Caco-2 (cell line): ENCODE results near the gene MAPKAP1. TPM values are rescaled to one million over a fixed set of nuclear protein-coding genes. Genes with fewer than 3 reads are reported as not detected.
A peak's percentile ranks its signal among the peaks of the same experiment; 100 is the strongest.
"Not testable (repeated sequence)": the region's sequence is repeated elsewhere in the genome, so short reads cannot be mapped to it uniquely, and the experiment has no call there.

Experiments
- BruUV-seq: library from RNA; stranded (reverse); fragments of 400-500 nt; replicated peaks from 2 replicates; lab custom pipeline; 2021; lab: Mats Ljungman, UMichigan
- CTCF ChIA-PET: fragments of 300-600 bp; sonication (Branson Sonifier 250); formaldehyde crosslinking; loops from one replicate; lab custom pipeline; 2022; ENCODE audit warnings: antibody characterized with exemption; lab: Charles Lee
- POLR2A ChIA-PET: fragments of 300-600 bp; sonication (Branson Sonifier 250); formaldehyde crosslinking; loops from one replicate; lab custom pipeline; 2022; ENCODE audit warnings: antibody characterized with exemption; lab: Charles Lee
- DNase-seq, 2 experiments: peaks; one replicate each; pipeline versions ENCODE4 v3.0.0 to v3.0.0-alpha.2; 2020 to 2022
- H3K27me3 ChIP-seq: replicated peaks from 2 replicates; pipeline ENCODE4 v1.6.0; 2011; ENCODE audit warnings: low read length; ENCODE audit not compliant: control insufficient read depth, insufficient read depth
- H3K36me3 ChIP-seq: 2 replicates; pipeline ENCODE4 v1.5.1; 2011; ENCODE audit warnings: low read length; ENCODE audit not compliant: control insufficient read depth, insufficient read depth
- H3K4me1 ChIP-seq: fragments of 250-450 bp; sonication (Bioruptor Pico); 2 replicates; pipeline ENCODE4 v1.5.1; 2020; ENCODE audit warnings: mild to moderate bottlenecking
- H3K4me3 ChIP-seq: 2 replicates; pipeline ENCODE4 v1.5.1; 2011; ENCODE audit warnings: low read depth, mild to moderate bottlenecking, control low read depth, low read length
- H3K9me3 ChIP-seq: fragments of 250-450 bp; sonication (Bioruptor Pico); 2 replicates; pipeline ENCODE4 v1.5.1; 2020; ENCODE audit warnings: mild to moderate bottlenecking, moderate library complexity
- H3K27ac Mint-ChIP-seq: one replicate; pipeline ENCODE4 v1.8.0; 2022; ENCODE audit warnings: mixed read lengths; ENCODE audit not compliant: unreplicated experiment
- H3K27me3 Mint-ChIP-seq: one replicate; pipeline ENCODE4 v1.8.0; 2022; ENCODE audit warnings: mixed read lengths; ENCODE audit not compliant: insufficient read depth, unreplicated experiment
- H3K36me3 Mint-ChIP-seq: one replicate; pipeline ENCODE4 v1.8.0; 2022; ENCODE audit warnings: mild to moderate bottlenecking, mixed read lengths; ENCODE audit not compliant: insufficient read depth, unreplicated experiment
- H3K4me1 Mint-ChIP-seq: one replicate; pipeline ENCODE4 v1.8.0; 2022; ENCODE audit warnings: low read depth, mixed read lengths; ENCODE audit not compliant: unreplicated experiment
- H3K4me3 Mint-ChIP-seq: one replicate; pipeline ENCODE4 v1.8.0; 2022; ENCODE audit warnings: mild to moderate bottlenecking, moderate library complexity, mixed read lengths; ENCODE audit not compliant: unreplicated experiment
- H3K9me3 Mint-ChIP-seq: one replicate; pipeline ENCODE4 v1.8.0; 2022; ENCODE audit warnings: mixed read lengths; ENCODE audit not compliant: unreplicated experiment
- intact Hi-C: fragments of 100-400 bp; cut with micrococcal nuclease; formaldehyde crosslinking; loops from one replicate; pipeline ENCODE4 v1.10.0; 2022; ENCODE audit not compliant: unreplicated experiment
- total RNA-seq: library from RNA; stranded (reverse); gene quantifications from 2 replicates; pipeline ENCODE4 v1.2.3, GENCODE V29; 2022
- TF ChIP-seq, protein P1 (sequence below), 2 experiments: fragments of 200-600 bp in 1 of 2; IDR thresholded peaks; 1 replicate in 1 of 2; 2 replicates in 1 of 2; pipeline versions ENCODE4 v1.5.1 to v1.8.0; 2011 to 2022; ENCODE audit warnings: antibody characterized with exemption in 1 of 2, control low read depth in 1 of 2, inconsistent platforms in 1 of 2, low read depth in 1 of 2, low read length in 1 of 2, mild to moderate bottlenecking in 1 of 2, moderate library complexity in 1 of 2; ENCODE audit not compliant: insufficient read depth in 1 of 2, severe bottlenecking in 1 of 2, unreplicated experiment in 1 of 2

Gene MAPKAP1
- total RNA-seq, 1 experiment from 2014 or later, result 70.0 TPM

DNA sequence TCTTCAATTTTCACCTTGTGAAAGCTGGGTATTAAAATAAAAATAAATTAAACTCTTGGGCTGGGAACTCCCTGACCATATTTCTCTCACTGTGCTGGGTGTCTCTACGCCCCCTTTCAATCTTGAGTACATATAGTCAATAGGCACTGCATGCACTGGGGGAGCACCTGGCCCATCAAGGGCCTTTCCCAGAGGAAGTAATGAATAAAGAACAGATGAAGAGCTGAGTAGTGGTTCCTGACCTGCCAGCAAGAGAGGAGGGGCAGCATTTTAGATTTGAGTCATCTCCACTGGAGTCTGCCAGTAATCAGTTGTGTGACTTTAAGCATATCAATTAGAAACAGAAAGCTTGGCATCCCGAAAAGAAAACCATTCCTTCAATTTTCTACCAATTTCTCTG is 6.2 kb downstream of the MAPKAP1 start:
- Histone ChIP-seq H3K27me3 (no peaks in the 10 kb centered on the region), H3K9me3 (no peaks in the 10 kb centered on the region), H3K4me3 (no peak overlapping the region), H3K4me1 (peaks cover 2% of the 10 kb centered on the region; the same call in 1 of the 2 replicates), H3K36me3 (no peaks in the 10 kb centered on the region)
- Mint-ChIP-seq H3K4me3 (no peak overlapping the region), H3K9me3 (no peaks in the 10 kb centered on the region), H3K36me3 (no peaks in the 10 kb centered on the region), H3K27me3 (no peaks in the 10 kb centered on the region), H3K27ac (no peak overlapping the region), H3K4me1 (peaks cover 5% of the 10 kb centered on the region)
- DNase-seq, result no peak
- ChIA-PET POLR2A (no interaction called here), CTCF (no interaction called here)
- BruUV-seq, result no TSS peak
- TF ChIP-seq, protein P1, sequence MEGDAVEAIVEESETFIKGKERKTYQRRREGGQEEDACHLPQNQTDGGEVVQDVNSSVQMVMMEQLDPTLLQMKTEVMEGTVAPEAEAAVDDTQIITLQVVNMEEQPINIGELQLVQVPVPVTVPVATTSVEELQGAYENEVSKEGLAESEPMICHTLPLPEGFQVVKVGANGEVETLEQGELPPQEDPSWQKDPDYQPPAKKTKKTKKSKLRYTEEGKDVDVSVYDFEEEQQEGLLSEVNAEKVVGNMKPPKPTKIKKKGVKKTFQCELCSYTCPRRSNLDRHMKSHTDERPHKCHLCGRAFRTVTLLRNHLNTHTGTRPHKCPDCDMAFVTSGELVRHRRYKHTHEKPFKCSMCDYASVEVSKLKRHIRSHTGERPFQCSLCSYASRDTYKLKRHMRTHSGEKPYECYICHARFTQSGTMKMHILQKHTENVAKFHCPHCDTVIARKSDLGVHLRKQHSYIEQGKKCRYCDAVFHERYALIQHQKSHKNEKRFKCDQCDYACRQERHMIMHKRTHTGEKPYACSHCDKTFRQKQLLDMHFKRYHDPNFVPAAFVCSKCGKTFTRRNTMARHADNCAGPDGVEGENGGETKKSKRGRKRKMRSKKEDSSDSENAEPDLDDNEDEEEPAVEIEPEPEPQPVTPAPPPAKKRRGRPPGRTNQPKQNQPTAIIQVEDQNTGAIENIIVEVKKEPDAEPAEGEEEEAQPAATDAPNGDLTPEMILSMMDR (IDR thresholded peaks at IDR 0.05; ENCODE audit: insufficient read depth in 1 of 2, low read depth in 1 of 2, low read length in 1 of 2, severe bottlenecking in 1 of 2, unreplicated experiment in 1 of 2), result no peak
- intact Hi-C loops, result no loop called here

DNA sequence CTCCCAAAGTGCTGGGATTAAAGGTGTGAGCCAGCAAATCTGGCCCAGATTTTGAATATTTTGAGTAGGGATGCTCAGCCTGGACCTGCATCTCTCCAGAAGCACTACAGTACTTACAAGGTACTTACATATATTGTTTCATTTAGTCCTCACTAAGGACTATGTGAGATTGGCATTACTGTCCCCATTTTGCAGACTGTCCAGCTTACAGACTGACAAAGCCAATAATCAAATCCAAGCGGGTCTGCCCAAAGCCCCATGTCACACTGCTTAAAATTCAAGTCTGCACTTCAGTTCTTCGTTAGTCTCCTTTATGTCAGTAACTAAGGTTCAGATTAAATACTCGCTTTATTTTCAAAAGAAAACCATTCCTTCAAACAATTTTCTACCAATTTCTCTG is 7.1 kb downstream of the MAPKAP1 start:
- no peak overlapping the region for H3K4me3 Mint-ChIP-seq
- H3K27ac Mint-ChIP-seq, result no peak overlapping the region
- H3K36me3 ChIP-seq, result no peaks in the 10 kb centered on the region
- intact Hi-C loops, result no loop called here
- no peak overlapping the region for H3K4me3 ChIP-seq
- TF ChIP-seq, protein P1 (IDR thresholded peaks at IDR 0.05; ENCODE audit: insufficient read depth in 1 of 2, low read depth in 1 of 2, low read length in 1 of 2, severe bottlenecking in 1 of 2, unreplicated experiment in 1 of 2), result no peak
- BruUV-seq, result no TSS peak
- H3K27me3 ChIP-seq, result no peaks in the 10 kb centered on the region
- no peaks in the 10 kb centered on the region; the same call in 1 of the 2 replicates for H3K4me1 ChIP-seq
- H3K4me1 Mint-ChIP-seq, result no peaks in the 10 kb centered on the region
- H3K27me3 Mint-ChIP-seq, result no peaks in the 10 kb centered on the region
- no peaks in the 10 kb centered on the region for H3K36me3 Mint-ChIP-seq
- CTCF ChIA-PET, result no interaction called here
- no peak for DNase-seq
- no peaks in the 10 kb centered on the region for H3K9me3 Mint-ChIP-seq
- POLR2A ChIA-PET, result no interaction called here
- no peaks in the 10 kb centered on the region for H3K9me3 ChIP-seq

DNA sequence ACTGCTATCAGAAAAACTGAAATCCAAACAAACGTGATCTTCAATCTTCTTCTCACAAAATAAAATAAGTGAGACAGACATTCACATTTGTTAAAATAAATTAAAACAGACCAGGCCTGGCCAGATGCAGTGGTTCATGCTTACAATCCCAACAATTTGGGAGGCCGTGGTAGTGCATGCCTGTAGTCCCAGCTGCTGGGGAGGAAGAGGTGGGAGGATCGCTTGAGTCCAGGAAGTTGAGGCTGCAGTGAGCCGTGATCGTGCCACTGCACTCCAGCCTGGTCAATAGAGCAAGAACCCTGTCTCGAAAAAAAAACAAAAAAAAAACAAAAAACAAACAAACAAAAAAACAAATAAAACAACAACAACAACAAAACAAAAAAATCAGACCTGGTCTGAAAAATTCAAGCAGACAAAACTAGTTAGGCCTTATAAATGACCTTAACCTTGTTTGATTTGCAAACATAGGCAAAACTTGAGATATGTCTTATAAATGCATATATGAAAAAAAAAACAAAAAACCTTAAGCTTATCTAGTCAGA is 10.8 kb downstream of the MAPKAP1 start:
- ChIA-PET POLR2A (no interaction called here), CTCF (interaction anchor here (0.6 kb wide), 1 partner anchor 38 kb away, joined by 3 read pairs; no protein-coding TSS in a partner anchor)
- Histone ChIP-seq H3K27me3 (no peaks in the 10 kb centered on the region), H3K4me1 (no peaks in the 10 kb centered on the region; the same call in 1 of the 2 replicates), H3K36me3 (no peaks in the 10 kb centered on the region), H3K9me3 (no peaks in the 10 kb centered on the region), H3K4me3 (no peak overlapping the region)
- Mint-ChIP-seq H3K36me3 (peaks cover 2% of the 10 kb centered on the region), H3K4me1 (no peaks in the 10 kb centered on the region), H3K9me3 (no peaks in the 10 kb centered on the region), H3K27me3 (no peaks in the 10 kb centered on the region), H3K27ac (no peak overlapping the region), H3K4me3 (no peak overlapping the region)
- DNase-seq, result no peak
- intact Hi-C loops, result no loop called here
- TF ChIP-seq, protein P1 (IDR thresholded peaks at IDR 0.05; ENCODE audit: insufficient read depth in 1 of 2, low read depth in 1 of 2, low read length in 1 of 2, severe bottlenecking in 1 of 2, unreplicated experiment in 1 of 2), result no peak
- no TSS peak for BruUV-seq

DNA sequence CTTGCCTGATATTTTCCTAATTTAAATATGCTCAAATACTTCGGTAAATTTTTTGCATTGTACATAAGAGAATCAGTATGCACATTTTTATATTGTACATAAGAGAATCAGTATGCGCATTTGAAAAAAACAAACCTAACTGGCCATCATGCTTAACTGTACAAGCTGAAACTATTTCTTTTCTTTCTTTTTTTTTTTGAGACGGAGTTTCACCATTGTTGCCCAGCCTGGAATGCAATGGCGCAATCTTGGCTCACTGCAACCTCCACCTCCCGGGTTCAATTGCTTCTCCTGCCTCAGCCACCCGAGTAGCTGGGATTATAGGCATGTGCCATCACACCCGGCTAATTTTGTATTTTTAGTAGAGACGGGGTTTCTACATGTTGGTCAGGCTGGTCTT is 11.5 kb downstream of the MAPKAP1 start:
- H3K36me3 Mint-ChIP-seq, H3K4me1 Mint-ChIP-seq, H3K27ac Mint-ChIP-seq, H3K9me3 Mint-ChIP-seq, H3K9me3 ChIP-seq, BruUV-seq, CTCF ChIA-PET, H3K36me3 ChIP-seq, H3K27me3 ChIP-seq, H3K4me3 Mint-ChIP-seq, H3K4me3 ChIP-seq, POLR2A ChIA-PET, H3K4me1 ChIP-seq, intact Hi-C loops, H3K27me3 Mint-ChIP-seq: not testable (repeated sequence)
- DNase-seq, result peak in 1 of 2 experiments; percentile 4
